LNCAP (cell line): ENCODE results near the gene HPS6.

Experiments
- TF ChIP-seq, protein P1 (sequence below): fragments of 450-650 bp; IDR thresholded peaks from 2 replicates; pipeline ENCODE4 v1.5.1; 2017; ENCODE audit warnings: mild to moderate bottlenecking

The HPS6 gene

DNA sequence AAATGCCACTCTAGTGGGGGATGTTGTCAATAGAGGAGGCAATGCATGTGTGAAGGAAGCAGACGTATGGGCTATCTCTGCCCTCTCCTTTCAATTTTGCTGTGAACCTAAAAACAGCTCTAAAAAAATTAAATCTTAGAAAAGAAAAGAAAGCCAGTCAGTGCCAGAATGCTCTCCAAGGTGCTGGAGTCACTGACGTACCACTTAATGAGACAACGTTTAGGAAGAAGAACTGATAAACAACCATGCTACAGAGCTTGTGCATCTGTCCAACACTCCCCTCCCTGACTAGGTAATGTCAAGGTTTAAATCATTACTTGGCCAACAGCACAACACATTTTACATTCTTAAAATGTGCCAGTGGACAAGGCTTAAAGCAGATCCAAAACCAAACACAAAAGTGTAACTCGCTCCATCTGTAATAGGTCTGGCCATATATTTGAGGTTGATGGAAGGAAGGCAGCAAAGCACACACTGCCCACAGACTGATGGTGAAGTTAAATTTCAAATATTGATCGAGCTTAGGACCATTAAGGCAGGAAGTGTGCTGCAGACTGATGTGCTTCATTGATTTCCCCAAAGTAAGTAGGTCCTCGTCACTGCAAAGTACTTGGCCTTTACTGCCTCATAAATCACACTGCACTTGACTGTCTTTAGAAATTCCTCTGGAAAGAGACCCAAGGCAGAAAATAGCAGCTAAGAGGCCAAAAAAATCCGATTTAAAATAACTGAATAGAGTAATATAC lies 24.7 kb upstream of the HPS6 start:
- TF ChIP-seq, protein P1, sequence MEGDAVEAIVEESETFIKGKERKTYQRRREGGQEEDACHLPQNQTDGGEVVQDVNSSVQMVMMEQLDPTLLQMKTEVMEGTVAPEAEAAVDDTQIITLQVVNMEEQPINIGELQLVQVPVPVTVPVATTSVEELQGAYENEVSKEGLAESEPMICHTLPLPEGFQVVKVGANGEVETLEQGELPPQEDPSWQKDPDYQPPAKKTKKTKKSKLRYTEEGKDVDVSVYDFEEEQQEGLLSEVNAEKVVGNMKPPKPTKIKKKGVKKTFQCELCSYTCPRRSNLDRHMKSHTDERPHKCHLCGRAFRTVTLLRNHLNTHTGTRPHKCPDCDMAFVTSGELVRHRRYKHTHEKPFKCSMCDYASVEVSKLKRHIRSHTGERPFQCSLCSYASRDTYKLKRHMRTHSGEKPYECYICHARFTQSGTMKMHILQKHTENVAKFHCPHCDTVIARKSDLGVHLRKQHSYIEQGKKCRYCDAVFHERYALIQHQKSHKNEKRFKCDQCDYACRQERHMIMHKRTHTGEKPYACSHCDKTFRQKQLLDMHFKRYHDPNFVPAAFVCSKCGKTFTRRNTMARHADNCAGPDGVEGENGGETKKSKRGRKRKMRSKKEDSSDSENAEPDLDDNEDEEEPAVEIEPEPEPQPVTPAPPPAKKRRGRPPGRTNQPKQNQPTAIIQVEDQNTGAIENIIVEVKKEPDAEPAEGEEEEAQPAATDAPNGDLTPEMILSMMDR: no peak

DNA sequence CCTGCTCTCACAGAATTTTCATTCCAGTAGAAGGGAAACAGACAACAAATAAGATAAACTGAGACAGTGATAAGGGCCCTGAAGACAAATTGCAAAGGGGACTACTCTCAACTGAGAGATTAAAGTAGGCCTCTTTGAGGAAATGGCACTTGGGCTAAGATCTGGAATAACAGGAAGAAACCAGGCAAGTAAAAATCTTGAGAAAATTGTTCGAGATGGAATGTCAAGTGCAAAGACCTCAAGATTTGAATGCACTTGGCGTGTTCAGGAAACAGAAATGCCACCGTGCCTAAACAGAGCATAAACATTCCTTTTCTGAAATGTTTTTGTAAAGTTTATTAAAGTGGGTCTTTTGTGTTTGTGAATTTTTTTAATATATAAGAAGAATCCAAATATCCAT lies 19.9 kb upstream of the HPS6 start:
- TF ChIP-seq, protein P1: no peak

DNA sequence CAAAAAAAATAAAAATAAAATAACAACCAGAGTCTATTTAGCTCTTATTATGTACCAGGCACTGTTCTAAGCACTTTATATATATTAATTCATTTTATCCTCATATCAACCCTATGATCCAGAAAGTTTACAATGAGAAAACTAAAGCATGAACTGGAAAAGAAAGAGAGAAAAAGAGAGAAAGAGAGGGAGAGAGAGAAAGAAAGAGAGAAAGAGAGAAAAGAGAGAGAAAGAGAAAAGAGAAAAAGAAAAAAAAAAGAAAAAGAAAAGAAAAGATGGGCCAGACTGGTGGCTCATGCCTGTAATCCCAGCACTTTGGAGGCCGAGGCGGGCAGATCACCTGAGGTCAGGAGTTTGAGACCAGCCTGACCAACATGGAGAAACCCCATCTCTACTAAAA lies 19.1 kb upstream of the HPS6 start:
- TF ChIP-seq, protein P1: no peak

DNA sequence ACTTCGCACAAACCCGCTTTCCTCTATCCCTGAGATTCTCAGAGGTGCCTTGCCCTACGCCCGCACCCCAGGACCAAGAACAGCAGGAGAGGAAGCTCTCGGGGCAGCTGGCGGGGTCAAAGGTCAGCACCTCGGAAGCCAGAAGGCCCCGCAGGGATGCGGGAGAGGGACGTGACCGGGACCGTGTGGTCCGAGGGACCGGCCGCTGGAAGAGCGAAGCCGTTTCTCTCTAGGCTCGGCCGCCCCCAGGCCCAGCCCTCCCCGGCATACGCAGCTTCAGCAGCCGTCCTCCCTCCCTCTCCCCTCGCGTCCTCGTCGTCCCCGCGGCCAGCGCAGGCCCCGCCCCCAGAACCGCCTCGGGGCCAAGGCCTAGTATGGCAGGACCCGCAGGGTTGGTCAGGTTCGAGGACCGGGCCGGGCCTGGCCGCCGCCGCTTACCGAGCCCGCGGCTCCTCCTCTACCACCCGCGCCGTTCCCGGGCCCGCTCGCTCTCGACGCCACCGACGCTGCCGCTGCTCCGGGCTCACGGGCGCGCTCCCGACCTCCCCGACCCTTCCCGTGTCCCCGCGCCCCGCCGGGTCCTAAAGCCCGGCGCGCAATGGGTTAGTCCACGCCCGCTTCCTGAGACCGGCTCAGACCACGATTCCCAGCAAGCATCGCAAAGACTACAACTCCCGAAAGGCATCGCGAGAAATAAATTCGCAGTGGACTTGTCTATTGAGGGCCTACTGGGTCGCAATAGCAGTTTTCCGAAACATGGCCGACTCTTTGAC lies 9.3 kb upstream of the HPS6 start, which contains the start of gene ARMH3:
TSS of gene ARMH3 (minus strand) at position 527 of the 773 bp plus-strand sequence. CDS start 16,059 bp downstream, outside the sequence.
- TF ChIP-seq, protein P1: no peak

DNA sequence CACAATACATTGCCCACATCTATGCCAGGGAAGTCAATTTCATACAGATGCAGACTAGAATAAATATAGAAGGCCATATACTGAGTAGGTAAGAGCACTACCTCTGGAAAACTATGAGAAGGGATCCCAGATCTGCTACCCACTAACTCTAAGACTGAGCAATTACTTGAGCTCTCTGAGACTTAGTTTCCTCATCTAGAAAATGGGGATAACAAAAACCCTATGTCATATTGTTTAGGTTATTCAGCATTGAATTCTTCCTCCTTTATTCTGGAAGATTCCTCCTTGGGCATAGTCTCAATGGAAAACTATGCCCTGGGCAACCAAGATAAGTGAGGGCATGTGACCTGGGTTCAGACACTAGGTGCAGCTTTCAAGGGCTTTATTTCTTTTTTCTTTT lies 5.2 kb upstream of the HPS6 start:
- TF ChIP-seq, protein P1: no peak

DNA sequence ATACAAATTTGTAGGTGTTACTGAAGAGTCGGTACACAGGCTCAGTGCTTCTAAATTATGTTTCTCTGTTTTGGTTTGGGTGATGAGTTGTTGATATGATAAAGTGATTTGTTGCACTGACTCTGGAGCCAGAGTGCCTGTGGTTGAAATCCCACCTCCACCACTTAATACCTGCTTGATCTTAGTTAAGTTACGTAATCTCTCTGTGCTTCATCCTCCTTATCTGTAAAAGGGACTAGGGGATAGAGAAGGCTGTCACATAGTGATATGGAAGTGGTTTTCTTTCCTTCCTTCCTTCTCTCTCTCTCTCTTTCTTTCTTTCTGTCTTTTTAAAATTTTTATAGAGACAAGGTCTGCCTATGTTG lies 664 bp upstream of the HPS6 start:
- TF ChIP-seq, protein P1: no peak

DNA sequence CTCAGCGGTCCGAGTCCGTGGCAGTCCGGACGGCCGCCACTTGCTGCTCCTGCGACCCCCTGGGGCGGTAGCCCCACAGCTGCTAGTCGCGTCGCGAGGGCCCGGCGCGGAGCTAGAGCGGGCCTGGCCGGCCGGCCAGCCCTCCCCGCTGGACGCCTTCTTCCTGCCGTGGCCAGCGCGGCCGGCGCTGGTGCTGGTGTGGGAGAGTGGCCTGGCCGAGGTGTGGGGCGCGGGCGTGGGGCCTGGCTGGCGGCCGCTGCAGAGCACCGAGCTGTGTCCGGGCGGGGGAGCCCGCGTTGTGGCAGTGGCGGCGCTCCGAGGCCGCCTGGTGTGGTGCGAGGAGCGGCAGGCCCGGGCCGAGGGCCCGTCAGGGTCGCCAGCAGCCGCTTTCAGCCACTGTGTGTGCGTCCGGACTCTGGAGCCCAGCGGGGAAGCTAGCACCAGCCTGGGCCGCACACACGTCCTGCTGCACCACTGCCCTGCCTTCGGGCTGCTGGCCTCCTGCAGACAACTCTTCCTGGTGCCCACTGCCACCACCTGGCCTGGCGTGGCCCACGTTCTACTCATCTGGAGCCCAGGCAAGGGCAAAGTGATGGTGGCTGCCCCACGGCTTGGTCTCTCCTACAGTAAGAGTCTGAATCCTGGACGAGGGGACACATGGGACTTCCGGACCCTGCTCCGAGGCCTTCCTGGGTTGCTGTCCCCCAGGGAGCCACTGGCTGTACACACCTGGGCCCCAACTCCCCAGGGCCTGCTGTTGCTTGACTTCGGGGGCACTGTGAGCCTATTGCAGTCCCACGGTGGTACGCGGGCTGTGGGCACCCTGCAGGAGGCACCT lies 631 bp downstream of the HPS6 start:
- TF ChIP-seq, protein P1: no peak; the same call in 1 of the 2 replicates
